Keratinocyte (primary cell): ENCODE measurements around the gene SH3RF1.

Experiments
- EZH2 ChIP-seq: IDR thresholded peaks from one replicate; pipeline ENCODE4 v1.6.1; 2012; ENCODE audit warnings: inconsistent platforms, mild to moderate bottlenecking, low read length, moderate library complexity
- TF ChIP-seq, protein P1 (sequence below), 3 experiments: IDR thresholded peaks in 1 of 3; conservative IDR thresholded peaks in 1 of 3; optimal IDR thresholded peaks in 1 of 3; 2 replicates in 2 of 3; 3 replicates in 1 of 3; pipeline versions ENCODE3 to v1.5.1; 2011; ENCODE audit warnings: low read length in 3 of 3, mild to moderate bottlenecking in 3 of 3, moderate library complexity in 2 of 3, control low read depth in 1 of 3, inconsistent platforms in 1 of 3; ENCODE audit not compliant: insufficient read depth in 2 of 3; ENCODE audit errors: extremely low read depth in 1 of 3

DNA sequence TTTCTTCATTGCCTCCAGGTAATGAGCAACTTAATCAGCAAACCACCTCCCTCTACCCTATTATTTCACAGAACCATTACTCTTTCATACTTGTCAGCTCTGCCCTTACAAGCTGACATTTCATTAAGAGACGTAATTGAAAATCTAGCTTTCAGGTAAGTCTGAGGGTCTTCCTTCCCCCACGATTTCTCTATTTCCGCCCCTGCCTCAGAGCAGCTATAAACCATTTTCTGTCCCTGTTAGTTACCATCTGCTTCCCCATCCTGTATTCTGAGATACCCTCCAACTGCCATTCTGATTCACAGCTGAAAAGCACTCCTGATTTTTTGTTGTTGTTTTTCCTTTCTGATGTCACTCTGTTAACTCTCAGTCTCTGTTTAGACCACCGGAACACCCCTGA is 37.1 kb downstream of the SH3RF1 start:
- TF ChIP-seq, protein P1, sequence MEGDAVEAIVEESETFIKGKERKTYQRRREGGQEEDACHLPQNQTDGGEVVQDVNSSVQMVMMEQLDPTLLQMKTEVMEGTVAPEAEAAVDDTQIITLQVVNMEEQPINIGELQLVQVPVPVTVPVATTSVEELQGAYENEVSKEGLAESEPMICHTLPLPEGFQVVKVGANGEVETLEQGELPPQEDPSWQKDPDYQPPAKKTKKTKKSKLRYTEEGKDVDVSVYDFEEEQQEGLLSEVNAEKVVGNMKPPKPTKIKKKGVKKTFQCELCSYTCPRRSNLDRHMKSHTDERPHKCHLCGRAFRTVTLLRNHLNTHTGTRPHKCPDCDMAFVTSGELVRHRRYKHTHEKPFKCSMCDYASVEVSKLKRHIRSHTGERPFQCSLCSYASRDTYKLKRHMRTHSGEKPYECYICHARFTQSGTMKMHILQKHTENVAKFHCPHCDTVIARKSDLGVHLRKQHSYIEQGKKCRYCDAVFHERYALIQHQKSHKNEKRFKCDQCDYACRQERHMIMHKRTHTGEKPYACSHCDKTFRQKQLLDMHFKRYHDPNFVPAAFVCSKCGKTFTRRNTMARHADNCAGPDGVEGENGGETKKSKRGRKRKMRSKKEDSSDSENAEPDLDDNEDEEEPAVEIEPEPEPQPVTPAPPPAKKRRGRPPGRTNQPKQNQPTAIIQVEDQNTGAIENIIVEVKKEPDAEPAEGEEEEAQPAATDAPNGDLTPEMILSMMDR (optimal IDR thresholded peaks at IDR 0.05 in 1 of 3, IDR thresholded peaks at IDR 0.05 in 1 of 3, conservative IDR thresholded peaks at IDR 0.05 in 1 of 3; ENCODE audit: extremely low read depth in 1 of 3, insufficient read depth in 2 of 3, low read length in 3 of 3) = no peak
- TF ChIP-seq EZH2 = no peak
